HepG2 (cell line): ENCODE measurements around the gene ACER3. TPM values are rescaled to one million over a fixed set of nuclear protein-coding genes. Genes with fewer than 3 reads are reported as not detected.

Source experiments
- ATAC-seq: fragments of 200-7000 bp; cut with Tn5 transposase; 3 replicates; pipeline ENCODE4 v1.9.1; 2020; ENCODE audit warnings: mild to moderate bottlenecking, moderate library complexity
- BruUV-seq: library from RNA; stranded (reverse); fragments of 400-500 nt; replicated peaks from 2 replicates; lab custom pipeline; 2021; lab: Mats Ljungman, UMichigan
- CTCF ChIA-PET: fragments of 300-600 bp; formaldehyde crosslinking; extraction: SDS; loops from one replicate; lab custom pipeline; 2021; ENCODE audit warnings: low total read pairs, inconsistent platforms, low intra/inter-chr PET ratio; lab: Yijun Ruan, JAX
- POLR2A ChIA-PET: fragments of 350-600 bp; sonication (Branson Sonifier 250); formaldehyde crosslinking; loops from one replicate; lab custom pipeline; 2020; ENCODE audit warnings: antibody characterized with exemption, inconsistent platforms; lab: Yijun Ruan, JAX
- DNase-seq: peaks from one replicate; pipeline ENCODE4 v3.0.0-alpha.2; 2015; ENCODE audit warnings: low spot score
- FAIRE-seq: peaks from 3 replicates; lab custom pipeline; 2011; peaks lifted over from hg19 to GRCh38; lab: Jason Lieb, UNC
- H2AFZ ChIP-seq: one replicate; pipeline ENCODE4 v1.6.1; 2011; ENCODE audit warnings: low read length, inconsistent platforms
- H3K27ac ChIP-seq: fragments of 300-600 bp; 3 replicates; pipeline ENCODE4 v1.8.0; 2011; ENCODE audit warnings: mixed run types, mild to moderate bottlenecking, mixed read lengths, low read length, inconsistent platforms; ENCODE audit not compliant: insufficient read depth; ENCODE audit errors: extremely low read length
- H3K27me3 ChIP-seq, 2 experiments: fragments of 200-600 bp in 1 of 2; 2 replicates in 1 of 2; 3 replicates in 1 of 2; pipeline versions ENCODE4 v1.6.0 to v1.8.0; 2011; ENCODE audit warnings: low read length in 2 of 2, mild to moderate bottlenecking in 2 of 2, moderate library complexity in 2 of 2, inconsistent platforms in 1 of 2; ENCODE audit not compliant: insufficient read depth in 2 of 2, control insufficient read depth in 1 of 2
- H3K36me3 ChIP-seq, 2 experiments: fragments of 200-600 bp in 1 of 2; replicated peaks in 1 of 2; 2 replicates in 1 of 2; 3 replicates in 1 of 2; pipeline versions ENCODE4 v1.5.1 to v1.8.0; 2011; ENCODE audit warnings: low read length in 2 of 2, inconsistent platforms in 1 of 2; ENCODE audit not compliant: insufficient read depth in 2 of 2, control insufficient read depth in 1 of 2
- H3K4me1 ChIP-seq: 2 replicates; pipeline ENCODE4 v1.5.1; 2012; ENCODE audit warnings: low read length, inconsistent platforms; ENCODE audit not compliant: insufficient read depth
- H3K4me2 ChIP-seq: 2 replicates; pipeline ENCODE4 v1.6.0; 2011; ENCODE audit warnings: low read depth, low read length, inconsistent platforms
- H3K4me3 ChIP-seq, 3 experiments: fragments of 200-600 bp in 1 of 3; sonication (generic), shearing (Covaris generic) in 1 of 3; replicated peaks in 1 of 3; 2 replicates each; pipeline ENCODE4 v1.5.1; 2011 to 2016; ENCODE audit warnings: low read length in 3 of 3, inconsistent platforms in 2 of 3, low read depth in 2 of 3, mild to moderate bottlenecking in 2 of 3, control low read depth in 1 of 3, mixed read lengths in 1 of 3; ENCODE audit not compliant: insufficient read depth in 1 of 3
- H3K79me2 ChIP-seq: one replicate; pipeline ENCODE4 v1.6.1; 2011; ENCODE audit warnings: low read length, inconsistent platforms; ENCODE audit not compliant: insufficient read depth
- H3K9ac ChIP-seq: 2 replicates; pipeline ENCODE4 v1.6.0; 2011; ENCODE audit warnings: mild to moderate bottlenecking, low read depth, low read length, inconsistent platforms; ENCODE audit not compliant: insufficient read depth
- H3K9me3 ChIP-seq: 2 replicates; pipeline ENCODE4 v1.5.1; 2012; ENCODE audit warnings: mild to moderate bottlenecking, low read length
- H4K20me1 ChIP-seq: 2 replicates; pipeline ENCODE4 v1.6.0; 2011; ENCODE audit warnings: inconsistent platforms, mild to moderate bottlenecking, low read length, moderate library complexity; ENCODE audit not compliant: insufficient read depth
- CBX1 ChIP-seq: IDR thresholded peaks from one replicate; pipeline ENCODE4 v1.6.1; 2016; ENCODE audit warnings: antibody characterized with exemption, low read depth
- CREB1 ChIP-seq, 2 experiments: fragments of 450-650 bp in 1 of 2; IDR thresholded peaks; 2 replicates each; pipeline ENCODE4 v1.6.1; 2016 to 2017; ENCODE audit warnings: control low read depth in 1 of 2, mild to moderate bottlenecking in 1 of 2, missing compliant biosample characterization in 1 of 2, missing genetic modification characterization in 1 of 2
- KAT8 ChIP-seq: IDR thresholded peaks from 2 replicates; pipeline ENCODE4 v1.6.1; 2016; ENCODE audit warnings: missing genetic modification reagents, missing compliant biosample characterization
- MAZ ChIP-seq, 2 experiments: sonication (generic) in 1 of 2; formaldehyde crosslinking in 1 of 2; IDR thresholded peaks; 2 replicates each; pipeline versions ENCODE4 v1.5.0 to v1.6.1; 2012 to 2020; ENCODE audit warnings: low read depth in 2 of 2, mild to moderate bottlenecking in 2 of 2, borderline replicate concordance in 1 of 2, improper control_type of control experiment in 1 of 2, low read length in 1 of 2, missing genetic modification reagents in 1 of 2, moderate library complexity in 1 of 2
- NFKB2 ChIP-seq: sonication (generic); formaldehyde crosslinking; IDR thresholded peaks from 2 replicates; pipeline ENCODE4 v1.4.0; 2020; ENCODE audit warnings: missing genetic modification reagents, borderline replicate concordance
- NPAS2 ChIP-seq: sonication (generic); formaldehyde crosslinking; IDR thresholded peaks from 2 replicates; pipeline ENCODE4 v1.8.0; 2022; ENCODE audit warnings: mild to moderate bottlenecking, missing genetic modification reagents, borderline replicate concordance
- PCBP1 ChIP-seq: fragments of 200-400 bp; formaldehyde crosslinking; IDR thresholded peaks from 2 replicates; pipeline ENCODE4 v1.6.1; 2017; ENCODE audit warnings: mild to moderate bottlenecking, low read depth, low read length, borderline replicate concordance
- TAF15 ChIP-seq: fragments of 200-400 bp; formaldehyde crosslinking; IDR thresholded peaks from one replicate; pipeline ENCODE4 v1.6.1; 2018; ENCODE audit warnings: mild to moderate bottlenecking, low read depth, low read length; ENCODE audit not compliant: poor library complexity, severe bottlenecking
- ZHX1 ChIP-seq: sonication (generic); formaldehyde crosslinking; IDR thresholded peaks from 2 replicates; pipeline ENCODE4 v1.8.1; 2022; ENCODE audit warnings: low read depth, mild to moderate bottlenecking, missing genetic modification reagents
- ZNF138 ChIP-seq: sonication (generic); formaldehyde crosslinking; IDR thresholded peaks from 2 replicates; pipeline ENCODE4 v1.5.0; 2020; ENCODE audit warnings: mild to moderate bottlenecking, low read depth, missing genetic modification reagents
- ZNF441 ChIP-seq: sonication (generic); formaldehyde crosslinking; IDR thresholded peaks from 2 replicates; pipeline ENCODE4 v1.7.0; 2021; ENCODE audit warnings: missing genetic modification reagents, borderline replicate concordance
- ZNF513 ChIP-seq: sonication (generic); formaldehyde crosslinking; conservative IDR thresholded peaks from 2 replicates; pipeline ENCODE4 v1.5.0; 2020; ENCODE audit warnings: missing genetic modification reagents
- ZNF766 ChIP-seq: sonication (generic); formaldehyde crosslinking; IDR thresholded peaks from 2 replicates; pipeline ENCODE4 v1.5.0; 2020; ENCODE audit warnings: missing genetic modification reagents, borderline replicate concordance
- ZNF83 ChIP-seq: sonication (generic); formaldehyde crosslinking; IDR thresholded peaks from 2 replicates; pipeline ENCODE4 v1.4.0; 2020; ENCODE audit warnings: missing genetic modification reagents, mild to moderate bottlenecking, borderline replicate concordance
- WGBS: methylation state at CpG from one replicate; pipeline ENCODE4 v1.1.6; 2017; ENCODE audit warnings: low lambda C conversion rate; 5-methylcytosine and 5-hydroxymethylcytosine counted together
- in situ Hi-C: cut with HindIII; loops from 2 replicates; pipeline ENCODE4 v1.10.0; 2017; ENCODE audit warnings: low pct_unique_long_range_greater_than_20kb; ENCODE audit not compliant: extremely low pct_ligation_motif_present
- intact Hi-C: fragments of 100-400 bp; cut with micrococcal nuclease; formaldehyde crosslinking; loops from one replicate; pipeline ENCODE4 v1.10.0; 2022; ENCODE audit not compliant: unreplicated experiment
- polyA plus RNA-seq, 8 experiments: library from polyadenylated mRNA; depleted of rRNA in 3 of 8; stranded (reverse) in 7 of 8; unstranded in 1 of 8; fragments of >200 nt; fragmentation: Illumina TruSeq in 4 of 8; extraction: Trizol in 4 of 8; gene quantifications; 2 replicates each; pipeline versions ENCODE4 v1.2.1 to v1.2.3, GENCODE V29; 2011 to 2016; ENCODE audit warnings: low read depth in 4 of 8, missing spikeins in 1 of 8, mixed read lengths in 1 of 8; ENCODE audit not compliant: insufficient read depth in 1 of 8
- total RNA-seq, 5 experiments: library from RNA; depleted of rRNA; stranded (reverse); fragments of >200 nt; fragmentation: Illumina TruSeq; extraction: Trizol; gene quantifications; 2 replicates each; pipeline ENCODE4 v1.2.3, GENCODE V29; 2016; ENCODE audit warnings: low read depth in 1 of 5

The ACER3 gene
- total and polyA plus RNA-seq, 2 of the 13 experiments (the other 11 are each of a cell fraction or from before 2014, with no cell fraction given): 6.0 to 9.8 TPM

- peaks cover 8 to 60% of the 10 kb centered on the region in 2 experiments for H3K27me3 ChIP-seq
- TF ChIP-seq ZNF83 (CRISPR knock-in tag) (no peak), MAZ (IDR thresholded peaks at IDR 0.05; ENCODE audit: borderline replicate concordance, low read depth, low read length) (no peak), MAZ (CRISPR knock-in tag; IDR thresholded peaks at IDR 0.05; ENCODE audit: low read depth) (no peak), ZNF441 (CRISPR knock-in tag) (no peak), CBX1 (no peak), PCBP1 (no peak), ZNF513 (CRISPR knock-in tag) (no peak), ZHX1 (CRISPR knock-in tag) (no peak), NPAS2 (CRISPR knock-in tag) (no peak), ZNF138 (CRISPR knock-in tag) (no peak), TAF15 (no peak), ZNF766 (CRISPR knock-in tag) (no peak), CREB1 (IDR thresholded peaks at IDR 0.05) (no peak), CREB1 (CRISPR knock-in tag; IDR thresholded peaks at IDR 0.05) (no peak), KAT8 (no peak), NFKB2 (CRISPR knock-in tag) (no peak)
- TF ChIP-seq, all 625 proteins: peak for 0
- no peaks in the 10 kb centered on the region for H3K36me3 ChIP-seq
- ChIA-PET POLR2A (no interaction called here), CTCF (no interaction called here)
- intact Hi-C loops (no loop called here), in situ Hi-C loops (loop anchor here (25.0 kb wide), 1 partner anchor 125 kb away; no protein-coding TSS in a partner anchor)
- H3K27ac ChIP-seq: no peak overlapping the region
- FAIRE-seq (no peak), DNase-seq (no peak), ATAC-seq (no peak)
- no peaks in the 10 kb centered on the region for H4K20me1 ChIP-seq
- peaks cover 19% of the 10 kb centered on the region for H3K4me1 ChIP-seq
- no peaks in the 10 kb centered on the region for H3K9me3 ChIP-seq
- H3K79me2 ChIP-seq: no peaks in the 10 kb centered on the region
- H3K9ac ChIP-seq: no peak overlapping the region
- WGBS: 50% methylated on average over 10 of the region's 10 CpGs
- no peak overlapping the region for H2AFZ ChIP-seq
- H3K4me2 ChIP-seq: no peak overlapping the region
- no TSS peak for BruUV-seq
- H3K4me3 ChIP-seq: no peak overlapping the region
These were observed 176.3 kb downstream of the ACER3 start for GRCh38 chr11:77037057-77037456.
